22Rv1 (cell line): ENCODE results near the gene CCDC120.

Source experiments
- ZFX ChIP-seq: fragments of 450-650 bp; IDR thresholded peaks from 2 replicates; pipeline ENCODE4 v1.6.1; 2017; ENCODE audit warnings: antibody characterized with exemption, borderline replicate concordance
- TF ChIP-seq, protein P1 (sequence below): fragments of 450-650 bp; IDR thresholded peaks from 2 replicates; pipeline ENCODE4 v1.5.1; 2017; ENCODE audit warnings: mild to moderate bottlenecking

DNA sequence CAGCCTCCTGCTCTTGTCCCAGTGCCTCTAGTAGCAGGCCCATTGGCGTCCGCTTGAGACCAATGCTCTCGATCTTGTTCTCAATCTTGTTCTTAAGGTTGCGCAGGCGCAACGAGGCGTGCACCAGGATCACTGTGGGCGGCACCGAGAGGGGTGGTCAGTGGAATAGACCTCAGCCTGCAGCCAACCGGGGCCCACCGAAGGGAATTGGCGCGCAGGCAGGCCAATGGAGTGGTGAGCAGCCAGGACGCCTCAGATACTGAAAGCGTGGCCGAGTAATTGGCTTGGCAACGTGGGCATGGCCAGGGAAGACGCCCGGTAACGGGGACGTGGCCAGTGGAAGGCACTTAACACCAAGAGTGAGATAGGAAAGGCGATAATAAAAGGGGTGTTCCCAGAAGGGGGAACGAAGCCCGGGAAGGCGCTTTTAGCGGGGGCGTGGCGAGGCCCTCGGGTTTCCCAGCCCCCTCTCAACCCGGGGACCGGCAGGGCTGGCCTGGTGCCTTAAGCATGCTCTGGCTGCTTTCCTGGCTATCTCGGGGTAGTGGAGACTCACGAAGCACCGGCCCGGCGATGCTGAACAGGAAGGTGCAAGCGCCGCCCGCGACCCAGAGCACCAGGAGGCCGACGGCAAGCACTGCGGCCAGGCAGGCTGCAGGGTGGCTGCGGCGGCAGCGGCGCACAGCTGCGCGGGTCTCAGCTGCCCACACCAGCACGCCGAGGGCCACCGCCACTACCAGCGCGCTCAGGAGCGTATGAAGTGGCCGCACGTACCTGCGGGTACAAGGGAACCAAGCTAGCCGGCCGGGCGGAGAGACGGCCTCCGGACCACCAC, 13.3 kb downstream of the CCDC120 start:
- TF ChIP-seq, protein P1, sequence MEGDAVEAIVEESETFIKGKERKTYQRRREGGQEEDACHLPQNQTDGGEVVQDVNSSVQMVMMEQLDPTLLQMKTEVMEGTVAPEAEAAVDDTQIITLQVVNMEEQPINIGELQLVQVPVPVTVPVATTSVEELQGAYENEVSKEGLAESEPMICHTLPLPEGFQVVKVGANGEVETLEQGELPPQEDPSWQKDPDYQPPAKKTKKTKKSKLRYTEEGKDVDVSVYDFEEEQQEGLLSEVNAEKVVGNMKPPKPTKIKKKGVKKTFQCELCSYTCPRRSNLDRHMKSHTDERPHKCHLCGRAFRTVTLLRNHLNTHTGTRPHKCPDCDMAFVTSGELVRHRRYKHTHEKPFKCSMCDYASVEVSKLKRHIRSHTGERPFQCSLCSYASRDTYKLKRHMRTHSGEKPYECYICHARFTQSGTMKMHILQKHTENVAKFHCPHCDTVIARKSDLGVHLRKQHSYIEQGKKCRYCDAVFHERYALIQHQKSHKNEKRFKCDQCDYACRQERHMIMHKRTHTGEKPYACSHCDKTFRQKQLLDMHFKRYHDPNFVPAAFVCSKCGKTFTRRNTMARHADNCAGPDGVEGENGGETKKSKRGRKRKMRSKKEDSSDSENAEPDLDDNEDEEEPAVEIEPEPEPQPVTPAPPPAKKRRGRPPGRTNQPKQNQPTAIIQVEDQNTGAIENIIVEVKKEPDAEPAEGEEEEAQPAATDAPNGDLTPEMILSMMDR: no peak
- TF ChIP-seq ZFX: no peak
